Raji (cell line): Measurements from ENCODE around the gene PAPPA.

Source experiments
- POLR2A ChIP-seq: IDR thresholded peaks from 2 replicates; pipeline ENCODE4 v1.6.1; 2011; ENCODE audit warnings: low read depth, low read length, control low read depth; ENCODE audit not compliant: insufficient read depth

PAPPA gene

DNA sequence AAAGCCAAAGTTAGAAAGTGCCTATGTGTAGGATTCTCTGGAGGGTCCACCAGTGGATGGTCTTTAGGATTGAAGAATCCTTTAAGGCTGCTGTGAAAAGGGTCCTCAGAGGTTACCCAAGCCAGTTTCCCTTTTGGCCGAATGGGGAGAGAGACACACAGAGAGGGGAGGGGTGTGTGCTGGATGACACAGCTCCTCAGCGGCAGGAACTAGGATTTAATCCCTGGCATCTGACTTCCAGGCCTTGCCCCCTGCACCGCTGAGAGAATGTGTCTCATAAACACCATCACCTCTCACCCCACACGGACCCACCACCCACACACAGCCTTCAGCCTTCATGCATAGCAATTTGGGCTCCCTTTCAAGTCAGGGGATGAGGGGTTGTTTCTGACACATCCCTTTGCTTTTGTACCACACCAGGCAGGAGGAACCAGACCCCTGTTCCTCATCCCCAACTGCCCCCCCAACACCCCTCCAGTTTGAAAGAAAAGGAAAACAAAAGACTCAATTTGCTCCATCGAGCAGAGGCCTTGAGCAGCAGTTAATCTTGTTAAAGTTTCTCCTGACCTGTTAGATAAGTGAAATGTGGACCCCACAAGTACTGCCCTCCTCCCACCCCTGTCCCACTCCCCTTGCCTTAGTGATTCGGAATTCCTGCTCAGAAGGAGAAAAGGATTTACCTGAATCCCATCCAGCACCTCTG is 4.0 kb downstream of the PAPPA start:
- TF ChIP-seq POLR2A: no peak

DNA sequence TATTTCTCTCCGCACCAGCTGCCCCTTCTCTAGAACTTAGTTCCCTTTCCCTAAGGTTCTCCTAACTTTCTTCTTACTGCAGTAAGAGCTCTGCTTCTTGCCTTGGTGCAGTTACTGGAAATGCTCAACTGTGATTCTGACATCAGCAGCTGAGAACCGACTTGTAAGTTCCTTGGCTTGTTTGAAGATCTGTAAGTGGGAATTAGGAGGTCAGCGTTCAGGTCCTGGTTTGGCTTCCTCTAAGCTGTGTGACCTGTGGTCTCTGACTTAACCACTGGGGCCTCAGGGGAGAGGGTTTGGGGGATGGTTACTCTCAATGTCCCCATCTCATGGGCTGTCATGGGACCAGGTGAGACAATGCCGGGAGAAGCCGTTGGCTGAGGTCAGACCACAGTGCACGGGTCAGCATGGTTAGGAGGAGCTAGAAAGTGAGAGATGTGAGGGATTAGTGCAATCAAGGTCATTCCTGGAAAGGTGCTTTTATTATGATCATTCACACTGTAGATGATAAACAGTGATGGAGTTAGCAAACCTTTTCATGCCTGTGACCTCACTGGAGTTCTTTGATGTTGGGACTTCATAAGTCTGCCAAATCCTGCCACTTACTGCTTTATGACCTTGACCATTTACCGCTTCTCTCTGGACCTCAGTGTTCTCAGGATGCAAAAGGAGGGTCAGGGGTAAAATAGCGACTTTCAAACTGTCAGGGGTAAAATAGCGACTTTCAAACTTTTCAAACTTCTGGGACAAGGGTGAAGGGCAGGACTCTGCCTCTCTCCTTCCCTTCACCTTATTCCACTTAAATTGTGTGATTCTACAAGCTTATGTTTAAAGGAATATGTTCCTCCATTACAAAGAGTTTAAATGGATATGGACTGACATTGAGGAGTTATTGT is 7.3 kb downstream of the PAPPA start:
- TF ChIP-seq POLR2A: no peak

DNA sequence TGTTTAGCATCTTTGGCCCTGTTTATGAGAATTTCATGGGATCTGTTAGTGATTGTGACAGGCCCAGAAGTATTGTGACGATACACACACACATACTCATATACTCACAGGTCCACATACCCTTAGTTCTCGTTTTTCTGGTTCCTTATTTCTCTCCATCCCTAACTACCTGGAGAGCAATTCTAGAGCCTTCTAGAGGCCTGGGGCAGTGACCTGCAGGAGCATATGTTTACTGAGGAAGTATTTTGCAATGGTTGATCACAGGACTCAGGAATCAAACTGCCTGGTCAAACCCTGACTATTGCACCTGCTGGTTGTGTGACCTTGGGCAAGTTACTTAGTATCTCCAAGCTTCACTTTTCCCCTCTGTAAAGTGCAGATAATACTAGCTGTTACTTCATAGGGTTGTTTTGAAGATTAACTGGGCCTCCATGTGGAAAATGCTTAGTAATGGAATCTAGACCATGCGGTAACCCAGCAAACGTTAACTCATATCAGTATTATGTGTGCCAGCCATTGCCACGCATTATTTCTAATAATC is 8.7 kb downstream of the PAPPA start:
- TF ChIP-seq POLR2A: no peak

DNA sequence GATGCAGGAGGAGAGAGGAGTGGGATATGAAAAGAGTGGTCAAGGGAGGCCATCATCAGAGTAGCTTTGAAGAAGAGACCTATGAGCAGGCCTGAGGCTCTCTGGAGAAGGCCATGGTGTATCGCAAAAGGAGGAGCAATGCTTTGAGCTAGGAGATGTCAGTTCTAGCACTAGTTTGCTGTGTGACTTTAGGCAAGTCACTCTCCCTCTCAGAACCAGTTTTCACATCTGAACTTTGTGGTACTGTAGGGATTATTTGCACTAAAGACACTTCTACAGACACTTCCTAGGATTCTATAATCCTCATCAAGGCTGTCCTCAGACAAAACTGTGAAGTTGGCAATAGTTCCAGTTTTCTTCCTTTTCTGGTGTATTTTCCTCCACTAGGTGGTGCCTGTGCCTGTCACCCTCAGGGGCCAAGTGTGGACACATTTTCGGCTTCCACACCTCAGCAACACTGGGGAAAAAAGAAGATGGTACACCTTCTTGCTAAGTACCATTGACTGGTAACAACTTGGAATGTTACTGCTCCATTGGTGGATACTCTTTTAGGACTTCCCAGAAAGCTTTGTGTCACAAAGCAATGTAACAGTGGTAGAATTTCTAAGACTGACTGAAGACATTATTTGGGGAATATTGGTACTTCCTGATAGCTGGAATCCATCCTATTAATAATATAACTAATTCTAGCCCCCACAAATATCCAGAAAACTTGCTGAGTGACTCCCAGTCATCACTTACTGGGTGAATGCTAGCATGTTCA is 9.9 kb downstream of the PAPPA start:
- no peak for TF ChIP-seq POLR2A

DNA sequence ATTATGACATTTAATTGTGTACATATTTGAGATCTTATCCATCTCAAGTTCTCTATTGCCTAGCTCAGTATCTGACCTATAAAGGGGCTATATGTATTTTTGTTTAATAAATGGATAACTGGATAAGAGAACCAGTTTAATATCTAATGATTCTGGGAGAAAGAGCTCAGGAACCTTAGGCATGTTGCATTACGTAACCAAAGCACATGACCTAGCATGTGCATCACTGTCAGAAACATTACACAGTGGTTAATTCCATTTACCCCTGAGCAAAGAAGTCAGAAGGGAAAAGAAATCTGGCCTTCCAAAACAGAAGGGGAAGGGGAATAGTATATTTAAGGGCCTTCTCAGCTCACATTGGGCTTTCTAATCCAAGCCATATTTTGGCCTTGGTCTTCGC is 12.3 kb downstream of the PAPPA start:
- no peak for TF ChIP-seq POLR2A

DNA sequence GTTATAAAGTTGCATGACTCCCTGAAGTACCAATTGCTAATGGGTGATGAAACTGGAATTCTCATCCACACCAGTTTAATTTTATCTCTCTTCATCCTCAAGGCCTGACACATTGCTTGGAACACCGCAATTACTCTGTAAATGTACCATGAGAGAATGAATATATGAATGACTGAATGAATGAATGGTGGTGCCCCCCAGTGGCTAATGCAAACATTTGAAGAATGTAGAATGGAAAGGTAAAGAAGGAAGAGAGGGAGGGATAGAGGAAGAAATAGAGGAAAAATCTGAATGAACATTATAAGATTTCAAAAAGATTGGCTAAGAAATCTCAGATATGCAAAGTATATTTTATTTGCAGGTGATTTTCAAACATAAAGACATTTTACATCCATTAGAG is 13.1 kb downstream of the PAPPA start:
- TF ChIP-seq POLR2A: no peak

DNA sequence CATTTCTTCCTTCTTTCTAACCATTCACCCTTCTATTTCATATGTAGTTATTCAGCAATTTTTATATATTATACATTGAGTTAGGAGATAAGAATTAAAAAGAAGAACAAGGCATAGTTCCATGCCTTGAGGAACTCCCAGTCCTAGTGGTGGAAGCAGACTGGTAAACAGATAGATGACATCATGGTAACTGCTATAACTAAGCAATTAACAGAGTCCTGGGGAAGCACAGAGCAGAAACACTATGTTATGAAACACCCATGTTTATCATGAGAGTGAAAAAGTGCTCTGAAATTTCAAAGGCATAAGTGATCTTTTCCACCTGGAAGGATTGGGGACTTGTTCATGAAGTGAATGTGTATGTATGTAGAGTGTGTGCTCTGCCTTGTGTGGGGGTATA is 14.6 kb downstream of the PAPPA start:
- no peak for TF ChIP-seq POLR2A

DNA sequence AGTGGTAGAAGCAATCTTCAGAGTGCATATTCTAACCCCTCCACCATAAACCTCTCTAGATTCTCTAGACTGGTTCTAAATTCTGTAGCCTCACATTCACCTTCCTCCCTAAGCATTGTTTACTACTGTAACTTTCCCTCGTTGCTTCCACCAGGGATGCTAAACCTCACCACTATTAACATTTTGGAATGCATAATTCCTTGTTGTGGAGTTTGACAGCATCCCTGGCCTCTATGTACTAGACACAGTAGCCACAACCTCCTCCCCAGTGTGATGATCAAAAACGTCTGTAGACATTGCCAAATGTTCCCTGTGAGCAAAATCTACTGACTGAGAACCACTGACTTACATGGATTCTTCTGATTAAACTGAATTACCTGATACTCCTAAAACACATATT is 18.6 kb downstream of the PAPPA start:
- no peak for TF ChIP-seq POLR2A

DNA sequence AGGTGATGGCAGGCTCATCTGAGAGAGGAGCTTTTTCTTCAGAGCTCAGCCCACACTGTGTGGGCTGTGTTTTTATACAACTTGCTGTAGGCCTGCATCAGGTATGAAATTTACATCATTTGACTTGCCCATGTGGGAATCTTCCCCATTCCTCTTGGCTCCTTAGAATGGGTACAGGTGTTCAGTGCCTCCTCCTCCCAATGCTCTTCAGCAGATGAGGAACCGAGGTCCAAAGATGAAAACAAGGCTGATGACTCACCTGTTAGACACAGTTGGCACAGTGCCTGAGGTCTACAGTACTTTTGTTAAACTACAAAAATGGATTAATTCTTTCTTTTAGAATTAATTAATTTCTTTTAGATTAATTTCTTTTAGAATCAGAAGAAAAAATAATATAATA is 20.8 kb downstream of the PAPPA start:
- no peak for TF ChIP-seq POLR2A

DNA sequence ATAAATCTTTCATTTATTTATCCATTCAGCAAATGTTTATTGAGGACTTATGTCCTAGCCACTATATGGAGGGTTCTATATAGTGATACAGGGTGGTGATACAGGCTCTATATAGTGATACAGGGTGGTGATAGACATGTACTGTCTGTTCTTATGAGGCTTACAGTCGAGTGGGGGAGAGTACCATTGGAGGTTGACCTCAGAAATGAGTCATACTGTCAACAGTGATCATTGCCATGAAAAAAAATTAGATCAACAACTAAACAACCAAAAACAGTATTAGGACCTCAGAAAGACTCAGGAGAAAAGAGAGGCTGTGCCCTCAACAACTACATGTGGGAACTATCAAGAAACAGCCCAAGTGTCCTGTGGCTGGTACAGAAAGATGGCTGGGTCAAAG is 22.0 kb downstream of the PAPPA start:
- no peak for TF ChIP-seq POLR2A

DNA sequence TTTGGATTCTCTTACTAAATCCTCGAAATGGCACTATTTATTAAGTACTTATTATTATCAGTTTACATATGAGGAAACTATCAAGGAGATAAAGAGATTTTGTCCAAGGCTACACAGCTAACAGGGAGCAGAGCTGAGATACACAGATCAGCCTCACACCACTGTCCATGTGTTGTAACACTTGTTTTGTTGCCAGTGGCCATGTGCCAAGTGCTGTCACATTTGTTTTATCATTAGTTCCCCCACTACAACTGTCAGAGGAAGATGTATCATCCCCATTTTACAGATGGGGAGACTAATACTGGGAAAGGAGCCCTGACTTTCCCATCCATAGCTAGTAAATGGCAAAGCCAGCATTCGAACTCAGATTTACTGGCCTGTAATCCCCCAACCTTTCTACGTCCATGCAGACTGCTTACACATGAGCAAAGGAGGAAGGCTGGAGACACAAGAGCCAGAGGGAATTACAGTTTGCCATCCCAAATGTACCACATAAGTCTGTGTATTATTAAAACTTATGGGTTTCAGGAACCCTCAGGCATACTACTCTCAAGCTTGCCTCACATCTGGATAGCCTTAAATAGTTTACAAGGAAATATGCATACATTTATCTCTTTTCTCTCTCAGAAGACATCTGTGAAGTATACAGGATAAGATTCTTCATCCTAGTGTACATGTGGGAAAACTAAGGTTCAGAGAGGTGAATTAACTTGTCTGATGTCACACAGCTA is 25.1 kb downstream of the PAPPA start:
- TF ChIP-seq POLR2A: no peak

DNA sequence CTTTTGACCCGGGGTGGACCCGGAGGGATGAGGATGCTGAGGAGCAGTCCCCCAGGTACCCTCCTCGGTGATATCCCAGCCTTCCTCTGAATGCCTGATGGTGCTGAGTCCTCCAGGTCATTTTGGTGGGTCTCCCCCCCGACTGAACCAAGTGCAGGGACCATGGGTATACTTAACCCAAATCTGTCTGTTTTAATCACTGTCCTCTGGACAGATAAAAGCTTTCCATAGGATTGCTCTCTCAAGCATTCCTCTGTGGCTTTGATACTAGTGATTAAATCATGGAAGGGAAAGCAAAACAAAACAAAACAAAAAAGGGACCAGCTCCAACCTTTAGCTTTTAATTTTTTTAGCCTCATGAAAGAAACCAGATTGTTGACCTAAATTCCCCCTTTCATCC is 26.0 kb downstream of the PAPPA start:
- TF ChIP-seq POLR2A: no peak

DNA sequence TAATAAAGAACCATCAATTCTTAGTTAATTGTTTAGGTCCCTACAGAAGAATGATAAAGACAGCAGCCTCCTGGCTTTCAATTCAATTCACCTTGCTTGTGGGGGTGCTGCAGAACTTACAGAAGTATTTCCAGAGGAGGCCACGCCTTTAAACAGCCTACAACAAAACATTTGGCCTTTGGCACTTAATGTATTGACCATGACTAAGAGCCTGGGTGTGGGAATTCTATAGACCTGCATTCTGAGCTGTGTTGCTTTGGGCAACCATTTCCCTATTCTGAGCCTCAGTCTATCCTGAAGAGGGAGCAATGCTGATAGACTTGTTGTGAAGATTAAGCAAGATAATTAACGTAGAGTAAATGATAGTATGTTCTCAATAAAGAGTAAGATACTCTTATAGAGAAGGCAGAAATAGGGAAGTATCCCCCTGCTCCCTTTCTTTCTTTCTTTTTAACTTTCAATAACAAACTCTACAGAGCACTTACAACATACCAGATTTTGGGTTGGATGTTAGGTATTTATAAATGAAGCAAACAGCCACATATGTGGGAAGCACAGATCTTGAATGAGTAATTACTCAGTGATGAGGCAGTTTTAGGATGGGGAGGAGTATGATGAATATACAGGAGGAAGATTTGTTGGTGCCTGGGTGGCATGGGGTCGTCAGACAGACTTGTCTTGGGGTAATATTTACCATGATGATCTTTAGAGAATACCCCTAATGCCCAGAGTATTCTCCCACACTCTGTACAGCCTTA is 28.4 kb downstream of the PAPPA start:
- no peak for TF ChIP-seq POLR2A

DNA sequence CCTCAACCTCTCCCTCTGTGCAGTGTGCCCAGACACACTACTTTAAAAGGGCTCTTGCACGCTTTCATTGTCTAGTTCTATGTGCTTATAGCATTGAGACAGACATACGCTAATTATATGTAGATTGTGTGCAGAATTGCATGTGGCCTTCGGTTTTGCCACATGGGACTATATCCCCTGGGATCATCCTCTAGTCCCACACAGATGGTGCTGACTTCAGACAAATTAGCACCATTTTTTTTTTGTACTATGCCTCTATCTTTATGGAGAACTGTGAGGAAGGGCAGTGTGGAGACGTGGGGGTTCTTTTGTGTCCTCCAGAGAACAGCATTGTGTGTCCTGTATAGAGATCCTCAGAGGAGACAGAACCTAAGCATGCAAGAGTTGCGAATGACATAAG is 29.3 kb downstream of the PAPPA start:
- TF ChIP-seq POLR2A: no peak
